B cell (primary cell): Measurements from ENCODE around the gene GLRA1. TPM values are rescaled to one million over a fixed set of nuclear protein-coding genes. Genes with fewer than 3 reads are reported as not detected.

ENCODE experiments used
- ATAC-seq: fragments of 200-7000 bp; cut with Tn5 transposase; one replicate; pipeline ENCODE4 v1.10.0; 2021; ENCODE audit warnings: low read depth, mild to moderate bottlenecking, moderate number of reproducible peaks, moderate library complexity
- CTCF ChIA-PET: fragments of 350-600 bp; sonication (Branson Sonifier 250); formaldehyde crosslinking; loops from one replicate; lab custom pipeline; 2021; ENCODE audit warnings: antibody characterized with exemption, inconsistent platforms; lab: Charles Lee
- POLR2A ChIA-PET: fragments of 350-600 bp; sonication (Branson Sonifier 250); formaldehyde crosslinking; loops from one replicate; lab custom pipeline; 2021; ENCODE audit warnings: antibody characterized with exemption; lab: Charles Lee
- DNase-seq: peaks from one replicate; pipeline ENCODE4 v3.0.0; 2013
- H2AFZ ChIP-seq: 2 replicates; pipeline ENCODE4 v1.6.1; 2012; ENCODE audit warnings: mild to moderate bottlenecking, low read depth, low read length; ENCODE audit not compliant: insufficient read depth, poor library complexity, severe bottlenecking
- H3K27ac ChIP-seq, 2 donors: 1 replicate in 1 of 2; 2 replicates in 1 of 2; pipeline ENCODE4 v1.5.1; 2012 to 2013; ENCODE audit warnings: low read length in 2 of 2, mild to moderate bottlenecking in 2 of 2, moderate library complexity in 1 of 2
- H3K27me3 ChIP-seq, 4 experiments: fragments of 200-600 bp in 1 of 4; sonication (generic) in 1 of 4; replicated peaks in 1 of 4; 1 replicate in 2 of 4; 2 replicates in 2 of 4; pipeline versions ENCODE4 v1.6.1 to v1.7.0; 2013 to 2016; ENCODE audit warnings: low read length in 3 of 4, mild to moderate bottlenecking in 2 of 4, mixed read lengths in 1 of 4, moderate library complexity in 1 of 4; ENCODE audit not compliant: insufficient read depth in 4 of 4, control insufficient read depth in 3 of 4; ENCODE audit errors: control extremely low read depth in 1 of 4
- H3K36me3 ChIP-seq, 2 experiments: replicated peaks in 1 of 2; 1 replicate in 1 of 2; 2 replicates in 1 of 2; pipeline versions ENCODE4 v1.6.1 to v1.7.1; 2013; ENCODE audit warnings: low read length in 1 of 2; ENCODE audit not compliant: insufficient read depth in 2 of 2, control insufficient read depth in 1 of 2; ENCODE audit errors: control extremely low read depth in 1 of 2, extremely low read depth in 1 of 2
- H3K4me1 ChIP-seq, 2 donors: fragments of 200-600 bp in 1 of 2; sonication (generic) in 1 of 2; 1 replicate in 1 of 2; 2 replicates in 1 of 2; pipeline versions ENCODE4 v1.5.1 to v1.6.1; 2013 to 2017; ENCODE audit warnings: low read length in 2 of 2; ENCODE audit not compliant: control insufficient read depth in 2 of 2, insufficient read depth in 2 of 2
- H3K4me2 ChIP-seq: replicated peaks from 2 replicates; pipeline ENCODE3; 2012; ENCODE audit warnings: mild to moderate bottlenecking, low read depth, low read length; ENCODE audit not compliant: poor library complexity, severe bottlenecking
- H3K4me3 ChIP-seq, 5 experiments: fragments of 200-600 bp in 1 of 5; sonication (generic) in 1 of 5; 1 replicate in 3 of 5; 2 replicates in 2 of 5; pipeline versions ENCODE4 v1.5.1 to v1.7.0; 2011 to 2016; ENCODE audit warnings: low read length in 4 of 5, mild to moderate bottlenecking in 4 of 5, low read depth in 2 of 5, control low read depth in 1 of 5, moderate library complexity in 1 of 5; ENCODE audit not compliant: insufficient read depth in 1 of 5; ENCODE audit errors: control extremely low read depth in 1 of 5, extremely low read depth in 1 of 5
- H3K79me2 ChIP-seq: fragments of 200-600 bp; sonication (generic); one replicate; pipeline ENCODE4 v1.6.0; 2016; ENCODE audit warnings: low read length; ENCODE audit not compliant: control insufficient read depth, insufficient read depth
- H3K9ac ChIP-seq: fragments of 200-600 bp; sonication (generic); 2 replicates; pipeline ENCODE4 v1.6.1; 2017; ENCODE audit warnings: mild to moderate bottlenecking, low read length, moderate library complexity
- H3K9me3 ChIP-seq, 3 donors: one replicate each; pipeline versions ENCODE4 v1.6.1 to v1.7.1; 2013; ENCODE audit warnings: low read length in 2 of 3; ENCODE audit not compliant: control insufficient read depth in 2 of 3, insufficient read depth in 1 of 3; ENCODE audit errors: control extremely low read depth in 1 of 3
- H4K20me1 ChIP-seq: 2 replicates; pipeline ENCODE4 v1.6.0; 2012; ENCODE audit warnings: mild to moderate bottlenecking, low read length; ENCODE audit not compliant: insufficient read depth, control insufficient read depth, poor library complexity, severe bottlenecking
- H3K27ac Mint-ChIP-seq: one replicate; pipeline ENCODE4 v1.8.0; 2021; ENCODE audit warnings: mixed read lengths
- H3K27me3 Mint-ChIP-seq: one replicate; pipeline ENCODE4 v1.8.0; 2021; ENCODE audit warnings: mixed read lengths
- H3K4me1 Mint-ChIP-seq: one replicate; pipeline ENCODE4 v1.8.0; 2021; ENCODE audit warnings: mixed read lengths
- H3K4me3 Mint-ChIP-seq: one replicate; pipeline ENCODE4 v1.8.0; 2021; ENCODE audit warnings: mixed read lengths
- H3K9me3 Mint-ChIP-seq: one replicate; pipeline ENCODE4 v1.8.0; 2022; ENCODE audit warnings: mixed read lengths; ENCODE audit not compliant: insufficient read depth
- CTCF ChIP-seq: fragments of 200-600 bp; IDR thresholded peaks from one replicate; pipeline ENCODE4 v1.8.0; 2022; ENCODE audit warnings: antibody characterized with exemption, mild to moderate bottlenecking
- EZH2 ChIP-seq: IDR thresholded peaks from 2 replicates; pipeline ENCODE4 v1.6.1; 2012; ENCODE audit warnings: borderline replicate concordance, low read depth, mild to moderate bottlenecking, moderate library complexity, low read length; ENCODE audit not compliant: insufficient read depth, poor library complexity, severe bottlenecking
- WGBS: methylation state at CpG from one replicate; pipeline ENCODE4 v1.1.5; 2013; ENCODE audit warnings: missing lambda C conversion rate; ENCODE audit not compliant: insufficient coverage; 5-methylcytosine and 5-hydroxymethylcytosine counted together
- intact Hi-C: fragments of 100-400 bp; cut with micrococcal nuclease; formaldehyde crosslinking; loops from one replicate; pipeline ENCODE4 v1.10.0; 2022
- polyA plus RNA-seq: library from polyadenylated mRNA; depleted of rRNA; stranded (reverse); fragments of >200 nt; gene quantifications from 2 replicates; pipeline ENCODE4 v1.2.3, GENCODE V29; 2012
- total RNA-seq, 2 donors: library from RNA; stranded (reverse); fragments of 120-200 nt in 1 of 2; gene quantifications; 1 replicate in 1 of 2; 2 replicates in 1 of 2; pipeline versions ENCODE4 v1.2.3 to v1.2.4, GENCODE V29; 2013 to 2022

The GLRA1 gene
- total and polyA plus RNA-seq, 2 donors (not counting 1 experiment from before 2014, with no cell fraction given) = not detected

DNA sequence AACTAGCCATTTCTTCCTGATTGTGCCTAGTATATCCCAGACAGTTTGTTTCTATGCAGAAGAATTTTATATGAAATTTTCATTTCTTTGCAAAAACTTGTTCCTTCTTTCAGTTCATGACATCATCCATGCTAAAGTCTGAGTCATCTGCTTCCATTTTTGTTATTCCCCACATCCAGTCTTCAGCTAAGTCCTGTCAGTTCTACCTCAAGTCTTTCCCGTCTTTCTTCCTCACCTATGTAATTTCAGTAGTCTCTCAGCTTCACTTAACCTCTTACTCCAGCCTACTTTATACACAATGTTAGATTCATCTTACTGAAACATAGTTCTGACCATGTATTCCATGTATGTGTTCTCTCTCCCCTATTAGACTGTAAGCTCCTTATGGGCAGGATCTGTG lies 113.8 kb downstream of the GLRA1 start:
- Mint-ChIP-seq H3K27ac (no peak overlapping the region), H3K27me3 (no peaks in the 10 kb centered on the region), H3K9me3 (no peaks in the 10 kb centered on the region), H3K4me1 (no peaks in the 10 kb centered on the region), H3K4me3 (no peak overlapping the region)
- Histone ChIP-seq H3K4me2 (no peak overlapping the region), H3K36me3 (peaks cover 5 to 43% of the 10 kb centered on the region in 2 experiments), H2AFZ (no peak overlapping the region), H4K20me1 (peaks cover 1% of the 10 kb centered on the region), H3K9me3 (no peaks in the 10 kb centered on the region), H3K27ac (no peak overlapping the region), H3K9ac (no peak overlapping the region), H3K4me3 (no peak overlapping the region), H3K79me2 (no peaks in the 10 kb centered on the region), H3K27me3 (no peaks in the 10 kb centered on the region), H3K4me1 (no peaks in the 10 kb centered on the region)
- DNase-seq (no peak), ATAC-seq (no peak)
- CTCF ChIA-PET = no interaction called here
- TF ChIP-seq CTCF = no peak
- TF ChIP-seq EZH2 = no peak
- WGBS = 91% methylated on average over 1 of the region's 1 CpG
- POLR2A ChIA-PET = no interaction called here
- intact Hi-C loops = no loop called here

DNA sequence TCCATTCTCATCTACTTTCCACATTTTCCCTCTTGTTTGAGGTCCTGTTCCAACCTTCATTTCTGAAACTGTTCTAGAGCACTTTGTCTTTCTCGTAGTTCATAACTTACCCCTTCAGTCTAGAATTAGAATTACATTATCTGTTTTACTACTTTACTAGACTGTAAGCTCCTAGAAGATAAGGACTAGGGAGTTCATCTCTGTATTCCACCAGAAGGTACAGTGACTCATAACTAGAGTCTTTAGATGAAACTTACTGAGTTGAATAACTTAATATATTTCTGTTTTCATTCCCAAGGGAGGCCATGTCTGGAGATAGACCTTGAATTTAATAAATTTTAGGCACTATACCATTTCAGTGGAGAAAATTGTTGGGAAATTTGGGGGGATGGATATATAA lies 114.2 kb downstream of the GLRA1 start:
- H3K79me2 ChIP-seq = no peaks in the 10 kb centered on the region
- no peak overlapping the region for H3K4me2 ChIP-seq
- intact Hi-C loops = no loop called here
- H3K4me1 Mint-ChIP-seq = peaks cover 2% of the 10 kb centered on the region
- no peak overlapping the region for H3K4me3 Mint-ChIP-seq
- ChIA-PET POLR2A (no interaction called here), CTCF (interaction anchor here (1.0 kb wide), 1 partner anchor 14 kb away, joined by 4 read pairs; no protein-coding TSS in a partner anchor)
- peaks cover 5 to 47% of the 10 kb centered on the region in 2 experiments for H3K36me3 ChIP-seq
- peaks cover 6% of the 10 kb centered on the region for H4K20me1 ChIP-seq
- WGBS = no CpG with 5 or more reads among the region's 1 CpG
- no peaks in the 10 kb centered on the region for H3K4me1 ChIP-seq
- no peak overlapping the region for H3K27ac ChIP-seq
- H3K4me3 ChIP-seq = no peak overlapping the region
- no peaks in the 10 kb centered on the region for H3K9me3 Mint-ChIP-seq
- H3K9ac ChIP-seq = no peak overlapping the region
- H3K27me3 Mint-ChIP-seq = no peaks in the 10 kb centered on the region
- no peak for DNase-seq
- ATAC-seq = no peak
- TF ChIP-seq CTCF = no peak
- no peak for TF ChIP-seq EZH2
- no peak overlapping the region for H3K27ac Mint-ChIP-seq
- no peaks in the 10 kb centered on the region for H3K27me3 ChIP-seq
- H3K9me3 ChIP-seq = no peaks in the 10 kb centered on the region
- no peak overlapping the region for H2AFZ ChIP-seq
